Stimulated activated CD4-positive, alpha-beta T cell treated with anti-CD3 and anti-CD28 coated beads, Interleukin-4, amount 100 ng/mL, for 24 hours (primary cell): Measurements from ENCODE around the gene GOLGA6C.
A peak's percentile ranks its signal among the peaks of the same experiment; 100 is the strongest.
"Not testable (repeated sequence)": the region's sequence is repeated elsewhere in the genome, so short reads cannot be mapped to it uniquely, and the experiment has no call there.

Experiments
- DNase-seq: peaks from one replicate; pipeline ENCODE4 v3.0.0-alpha.2; 2020

Gene GOLGA6C

GRCh38 chr15:75258620-75259343 is 648 bp downstream of the GOLGA6C start:
- not testable (repeated sequence) for DNase-seq

DNA sequence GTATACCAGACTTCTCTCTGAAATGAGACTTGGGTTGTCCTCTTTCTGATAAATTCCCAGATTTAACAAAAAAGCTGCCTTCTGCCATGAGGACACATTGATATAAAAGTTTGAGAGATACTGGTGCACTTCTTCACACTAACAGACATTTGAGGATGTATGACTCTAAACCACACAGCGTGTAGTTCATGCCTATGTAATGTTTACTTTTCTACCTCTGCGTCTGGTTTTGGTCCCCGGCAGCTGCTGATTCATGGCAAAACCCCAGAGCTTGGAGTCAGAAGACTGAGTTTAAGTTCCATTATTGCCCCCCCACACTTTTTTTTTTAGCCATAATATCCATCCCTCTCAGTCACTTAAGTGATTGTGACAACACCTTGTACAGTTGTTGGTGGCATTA is 1.7 kb downstream of the GOLGA6C start:
- DNase-seq: not testable (repeated sequence)

DNA sequence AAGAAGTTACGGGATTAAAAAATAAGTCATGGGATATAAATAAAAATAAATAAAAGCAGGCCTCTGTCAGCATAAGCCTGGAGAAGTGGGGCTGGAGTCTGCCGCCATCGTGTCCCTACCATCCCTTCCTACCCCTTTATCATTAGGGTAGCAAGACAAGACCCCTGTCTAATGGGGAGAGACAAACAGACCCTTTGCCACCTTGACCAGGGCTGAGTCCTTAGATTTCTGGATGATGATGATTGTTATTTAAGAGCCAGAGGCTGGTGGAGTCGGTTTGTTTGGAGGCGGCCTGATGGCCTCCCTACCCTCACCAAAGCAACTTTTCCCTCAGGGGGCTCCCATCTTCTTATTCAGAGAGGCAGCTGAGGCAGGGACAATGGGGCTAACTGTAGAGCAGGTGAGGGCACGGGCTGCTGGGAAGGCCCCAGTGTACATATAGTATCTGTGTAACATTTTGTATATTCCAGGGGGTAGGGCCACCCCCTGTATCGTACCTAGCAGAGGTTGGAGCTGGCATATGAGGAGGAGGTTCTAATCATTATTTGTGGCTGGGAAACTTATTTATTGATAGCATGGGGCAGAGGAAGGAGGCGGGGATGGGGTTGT is 15.7 kb downstream of the GOLGA6C start:
- not testable (repeated sequence) for DNase-seq

DNA sequence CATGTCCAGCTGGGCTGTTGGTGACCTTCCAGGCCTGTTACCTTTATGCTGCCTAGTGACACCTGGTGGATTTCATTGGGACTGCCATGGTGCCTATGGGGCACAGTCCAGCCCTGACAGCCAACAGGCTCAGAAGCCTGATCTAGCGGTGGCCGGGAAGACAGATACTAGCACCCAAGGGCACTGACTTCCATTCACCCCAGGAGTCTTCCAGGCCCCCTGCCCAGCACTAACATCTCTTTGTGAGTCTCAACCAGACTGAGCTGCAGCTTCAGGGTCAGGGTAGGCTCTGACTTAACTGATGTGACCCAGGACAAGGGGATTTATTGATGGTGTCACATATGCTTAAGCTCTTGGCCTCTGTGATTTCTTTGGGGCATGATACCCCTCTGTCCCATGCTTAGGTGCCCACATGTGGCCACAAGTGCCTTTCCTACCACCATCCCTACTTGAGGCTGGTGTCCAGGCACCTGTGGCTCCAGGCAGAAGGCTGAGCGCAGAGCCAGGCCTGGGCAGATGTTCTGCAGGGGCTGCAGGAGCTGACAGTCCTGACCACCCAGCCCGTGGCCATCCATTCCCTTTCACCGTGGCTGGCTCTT is 16.5 kb downstream of the GOLGA6C start:
- peak; percentile 60 for DNase-seq

DNA sequence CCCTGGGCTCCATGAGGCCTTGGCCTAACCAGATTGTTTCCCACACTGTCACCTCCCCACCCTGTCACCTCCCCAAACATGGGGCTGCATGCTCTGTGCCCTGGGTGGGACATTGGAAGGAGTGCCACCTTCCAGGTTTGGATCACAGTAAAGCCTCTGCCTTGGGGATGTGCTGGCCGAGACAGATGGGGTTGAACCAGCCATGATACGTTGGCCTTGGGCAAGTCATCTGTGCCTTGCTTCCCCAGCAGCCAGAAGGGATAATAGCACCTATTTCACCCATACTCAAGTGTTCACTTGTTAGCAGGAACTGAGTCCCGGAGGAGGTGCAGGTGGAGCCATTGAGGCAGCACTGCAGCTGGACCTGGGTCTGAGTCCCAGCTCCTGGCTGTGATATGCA is 17.5 kb downstream of the GOLGA6C start:
- not testable (repeated sequence) for DNase-seq

GRCh38 chr15:75278497-75278896 is 20.4 kb downstream of the GOLGA6C start:
- not testable (repeated sequence) for DNase-seq

DNA sequence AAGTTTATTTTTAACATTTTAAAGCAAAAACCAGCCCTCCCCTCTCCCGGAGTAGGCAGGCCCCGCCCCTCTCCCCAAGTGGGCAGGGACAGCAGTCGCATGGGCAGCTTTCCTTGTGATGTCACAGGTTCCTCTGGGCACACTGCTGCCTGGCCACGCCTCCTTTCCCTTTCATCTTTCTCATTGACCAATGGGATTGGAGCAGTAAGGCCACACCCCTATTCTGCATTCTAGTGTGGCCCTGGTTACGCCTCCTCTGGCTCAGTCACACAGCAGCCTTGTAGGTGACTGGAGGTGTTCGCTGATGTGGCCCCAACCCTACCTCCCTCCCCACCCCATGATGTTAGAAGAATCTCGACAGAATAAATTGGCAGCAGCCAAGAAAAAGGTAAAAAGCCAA is 24.4 kb downstream of the GOLGA6C start, which contains the start of gene GOLGA6D:
TSS of gene GOLGA6D (plus strand) at position 264 of the 400 bp plus-strand sequence. CDS start at position 305, 41 bp downstream.
- not testable (repeated sequence) for DNase-seq

DNA sequence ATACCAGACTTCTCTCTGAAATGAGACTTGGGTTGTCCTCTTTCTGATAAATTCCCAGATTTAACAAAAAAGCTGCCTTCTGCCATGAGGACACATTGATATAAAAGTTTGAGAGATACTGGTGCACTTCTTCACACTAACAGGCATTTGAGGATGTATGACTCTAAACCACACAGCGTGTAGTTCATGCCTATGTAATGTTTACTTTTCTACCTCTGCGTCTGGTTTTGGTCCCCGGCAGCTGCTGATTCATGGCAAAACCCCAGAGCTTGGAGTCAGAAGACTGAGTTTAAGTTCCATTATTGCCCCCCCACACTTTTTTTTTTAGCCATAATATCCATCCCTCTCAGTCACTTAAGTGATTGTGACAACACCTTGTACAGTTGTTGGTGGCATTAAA is 26.0 kb downstream of the GOLGA6C start:
- DNase-seq: not testable (repeated sequence)

DNA sequence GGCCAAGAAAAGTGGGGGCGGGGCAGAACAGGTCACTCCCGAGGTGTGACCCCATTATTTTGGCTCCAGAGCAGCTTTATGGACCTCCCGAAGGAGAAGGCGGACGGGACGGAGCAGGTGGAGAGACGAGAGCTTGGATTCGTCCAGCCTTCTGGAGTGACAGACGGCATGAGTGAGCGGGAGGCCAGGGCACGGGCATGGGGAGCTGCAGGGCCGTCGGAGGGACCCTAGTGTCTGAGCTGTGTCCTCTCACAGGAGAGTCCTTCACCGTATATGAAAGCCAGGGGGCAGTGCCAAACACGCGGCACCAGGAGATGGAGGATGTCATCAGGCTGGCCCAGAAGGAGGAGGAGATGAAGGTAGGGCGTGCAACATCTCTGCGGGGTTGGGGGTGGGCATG is 35.5 kb downstream of the GOLGA6C start:
- DNase-seq: not testable (repeated sequence)

GRCh38 chr15:75298541-75299310 is 40.6 kb downstream of the GOLGA6C start:
- DNase-seq: not testable (repeated sequence)

GRCh38 chr15:75299311-75299688 is 41.2 kb downstream of the GOLGA6C start:
- peak; percentile 65 for DNase-seq

GRCh38 chr15:75300026-75300425 is 41.9 kb downstream of the GOLGA6C start:
- not testable (repeated sequence) for DNase-seq

DNA sequence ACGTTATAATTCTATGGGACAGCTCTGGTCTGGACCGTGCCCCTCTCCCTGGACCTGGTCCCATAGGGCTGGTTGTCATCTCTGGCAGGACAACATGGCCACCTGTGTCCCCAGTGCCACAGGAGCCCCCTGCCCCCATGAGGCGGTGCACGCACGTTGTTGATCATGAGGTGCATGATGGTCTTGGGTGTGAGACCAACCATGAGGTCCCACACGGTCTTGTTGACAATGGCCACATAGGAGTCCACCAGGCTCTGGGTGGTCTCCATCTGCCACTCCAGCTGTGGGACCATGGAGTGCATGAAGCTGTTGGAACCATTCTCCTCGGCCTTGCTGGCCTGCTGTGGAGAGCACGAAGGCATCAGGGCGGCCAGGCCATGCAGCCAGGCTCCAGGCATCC is 44.2 kb downstream of the GOLGA6C start:
- no peak for DNase-seq

- DNase-seq: not testable (repeated sequence)
Measured at GRCh38 chr15:75302753-75303152, 44.6 kb downstream of the GOLGA6C start.

DNA sequence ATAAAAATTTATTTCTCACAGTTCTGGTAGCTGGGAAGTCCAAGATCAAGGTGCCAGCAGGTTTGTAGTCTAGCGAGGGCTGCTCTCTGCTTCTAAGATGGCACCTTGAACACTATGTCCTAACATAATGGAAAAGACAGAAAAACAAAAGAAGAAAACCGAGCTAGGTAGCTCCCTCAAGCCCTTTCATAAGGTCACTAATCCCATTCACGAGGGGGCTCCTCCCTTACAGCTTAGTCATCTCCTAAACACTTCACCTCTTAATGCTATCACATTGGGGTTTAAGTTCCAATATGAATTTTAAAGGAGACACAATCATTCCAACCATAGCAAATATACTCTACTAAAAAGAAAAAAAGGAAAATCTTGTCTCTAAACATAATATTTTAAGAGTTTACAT is 48.1 kb downstream of the GOLGA6C start:
- no peak for DNase-seq

- no peak for DNase-seq
Measured at GRCh38 chr15:75307778-75308390, 49.8 kb downstream of the GOLGA6C start.

DNA sequence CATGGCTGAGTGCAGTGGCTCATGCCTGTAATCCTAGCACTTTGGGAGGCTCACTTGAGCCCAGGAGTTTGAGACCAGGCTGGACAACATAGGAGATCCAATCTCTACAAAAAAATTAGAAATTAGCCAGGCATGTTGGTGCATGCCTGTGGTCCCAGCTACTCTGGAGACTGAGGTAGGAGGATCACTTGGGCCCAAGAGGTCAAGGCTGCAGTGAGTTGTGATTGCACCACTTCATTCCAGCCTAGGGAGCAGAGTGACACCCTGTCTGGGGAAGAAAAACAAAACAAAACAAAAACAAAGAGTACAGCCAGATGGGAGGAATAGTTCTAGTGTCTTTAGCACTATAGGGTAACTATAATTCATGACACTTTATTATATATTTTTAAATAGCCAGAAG is 51.6 kb downstream of the GOLGA6C start:
- no peak for DNase-seq

GRCh38 chr15:75312548-75312947 is 54.4 kb downstream of the GOLGA6C start:
- not testable (repeated sequence) for DNase-seq

DNA sequence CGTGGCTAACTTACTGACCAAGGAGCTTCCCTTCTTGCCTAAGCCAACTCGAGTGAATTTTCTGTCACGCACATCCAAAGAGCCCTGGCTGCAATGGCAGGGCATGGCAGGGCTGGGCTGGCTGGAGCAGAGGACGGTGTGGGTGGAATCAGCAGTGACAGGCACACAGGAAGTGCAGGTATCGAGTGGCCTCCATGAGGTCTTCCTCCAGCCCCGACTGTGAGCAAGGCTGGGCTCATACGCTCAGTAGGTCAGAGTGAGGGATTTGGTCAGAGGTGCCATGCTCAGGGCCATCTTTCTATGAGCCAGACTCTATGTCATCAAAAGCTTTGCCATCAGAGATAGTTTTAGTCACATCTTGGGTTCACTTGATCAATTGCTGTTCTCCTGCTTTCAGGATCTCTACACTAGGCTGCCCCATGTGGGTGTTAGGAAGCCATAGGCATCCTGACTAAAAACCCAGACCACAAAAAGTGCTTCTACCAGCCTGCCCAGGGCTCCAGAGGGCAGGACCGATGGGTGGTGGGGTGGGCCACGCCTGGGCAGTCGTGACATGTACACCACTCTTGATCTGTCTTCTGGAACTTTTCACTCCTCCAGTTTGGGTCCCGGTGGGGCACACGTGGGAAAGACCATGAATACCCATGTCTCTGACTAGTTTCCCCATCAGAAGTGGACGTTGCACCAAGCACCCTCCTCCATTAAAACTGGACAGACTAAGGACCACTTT is 55.1 kb downstream of the GOLGA6C start:
- no peak for DNase-seq

GRCh38 chr15:75314552-75315290 is 56.6 kb downstream of the GOLGA6C start:
- no peak for DNase-seq

- not testable (repeated sequence) for DNase-seq
Measured at GRCh38 chr15:75319231-75319897, 61.2 kb downstream of the GOLGA6C start.
